HG03103 (cell line): ENCODE results near the gene GNAQ.

ENCODE experiments used
- ATAC-seq: cut with Tn5 transposase; IDR thresholded peaks from one replicate; pipeline ENCODE4 v1.9.1; 2021; ENCODE audit warnings: low read depth; ENCODE audit not compliant: unreplicated experiment

Gene GNAQ

DNA sequence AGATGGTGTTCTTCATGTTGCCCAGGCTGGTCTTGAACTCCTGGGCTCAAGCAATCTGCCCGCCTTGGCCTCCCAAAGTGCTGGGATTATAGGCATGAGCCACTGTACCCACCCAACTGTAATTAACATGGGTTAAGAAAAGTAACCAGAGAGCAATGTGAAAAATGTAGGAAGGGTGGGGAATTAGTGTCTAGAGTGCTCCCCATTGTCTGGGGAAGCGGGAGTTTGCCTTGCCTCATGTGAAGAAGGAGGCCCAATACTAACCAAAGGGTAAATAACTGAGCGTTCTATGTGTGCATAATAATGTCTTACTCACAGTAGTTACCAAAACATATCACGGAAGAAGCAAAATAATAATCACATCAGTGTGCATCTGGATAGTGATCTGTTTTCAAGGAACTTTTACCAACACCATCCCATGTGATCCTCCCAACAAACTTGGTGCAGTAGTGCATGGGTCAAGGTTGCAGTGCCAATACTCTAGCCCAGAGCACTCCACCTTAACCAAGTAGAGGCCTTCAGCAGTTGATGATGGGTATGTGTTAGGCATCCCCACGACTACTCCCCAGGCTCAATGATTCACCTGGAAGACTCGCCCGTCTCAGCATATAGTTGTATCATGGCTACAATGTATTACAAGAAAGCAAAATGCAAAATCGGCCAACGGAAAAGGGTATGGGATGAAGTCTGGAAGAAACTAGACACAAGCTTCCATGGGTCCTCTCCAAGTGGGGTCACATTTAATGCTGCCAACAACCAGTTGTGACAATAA, 26.2 kb downstream of the GNAQ start:
- ATAC-seq, result no peak

DNA sequence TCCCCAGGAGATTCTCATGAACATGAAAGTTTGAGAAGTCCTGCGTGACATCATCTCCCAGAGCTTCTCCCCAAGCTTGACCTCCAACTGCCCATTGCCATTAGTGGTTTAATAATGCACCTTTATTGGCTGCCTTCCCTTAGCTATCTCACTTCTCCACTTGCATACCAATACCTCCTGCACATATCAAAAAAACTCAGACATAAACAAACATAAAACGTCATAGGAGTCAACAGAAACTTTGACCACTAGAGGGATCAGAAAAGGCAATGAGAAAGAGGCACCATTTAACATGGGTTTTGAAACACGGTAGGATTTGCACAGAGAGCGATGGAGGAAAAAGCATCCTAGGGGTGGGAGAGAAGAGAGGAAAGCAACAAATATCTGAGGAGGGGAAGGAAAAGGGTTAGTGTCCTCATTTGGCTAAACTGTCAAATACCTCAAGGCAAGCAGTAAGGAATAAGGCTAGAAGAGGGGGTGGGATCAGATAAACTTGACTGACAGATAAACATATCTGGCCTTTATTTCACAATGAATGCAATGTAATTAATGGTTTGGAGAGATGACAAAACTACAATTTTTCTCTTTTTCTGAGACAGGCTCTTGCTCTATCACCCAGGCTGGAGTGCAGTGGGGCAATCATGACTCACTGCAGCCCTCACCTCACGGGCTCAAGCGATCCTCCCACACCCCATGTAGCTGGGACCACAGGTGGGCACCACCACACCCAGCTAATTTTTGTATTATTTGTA, 27.0 kb downstream of the GNAQ start:
- no peak for ATAC-seq

DNA sequence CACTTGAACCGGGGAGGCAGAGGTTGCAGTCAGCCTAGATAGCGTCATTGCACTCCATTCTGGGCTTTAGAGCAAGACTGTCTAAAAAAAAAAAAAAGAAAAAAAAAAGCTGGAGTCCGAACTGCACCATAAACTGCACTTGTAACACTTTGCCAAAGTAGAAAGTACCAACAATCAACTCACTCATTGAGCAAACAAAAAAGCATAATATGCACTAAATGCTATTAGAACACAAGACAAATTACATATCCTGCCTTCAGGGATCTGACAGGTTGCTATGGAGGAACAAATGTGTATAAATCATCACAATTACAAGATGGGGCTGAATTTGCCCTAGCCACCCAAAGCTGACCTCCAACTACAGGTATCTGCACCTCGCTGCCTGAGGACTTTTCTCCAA, 27.9 kb downstream of the GNAQ start:
- no peak for ATAC-seq

DNA sequence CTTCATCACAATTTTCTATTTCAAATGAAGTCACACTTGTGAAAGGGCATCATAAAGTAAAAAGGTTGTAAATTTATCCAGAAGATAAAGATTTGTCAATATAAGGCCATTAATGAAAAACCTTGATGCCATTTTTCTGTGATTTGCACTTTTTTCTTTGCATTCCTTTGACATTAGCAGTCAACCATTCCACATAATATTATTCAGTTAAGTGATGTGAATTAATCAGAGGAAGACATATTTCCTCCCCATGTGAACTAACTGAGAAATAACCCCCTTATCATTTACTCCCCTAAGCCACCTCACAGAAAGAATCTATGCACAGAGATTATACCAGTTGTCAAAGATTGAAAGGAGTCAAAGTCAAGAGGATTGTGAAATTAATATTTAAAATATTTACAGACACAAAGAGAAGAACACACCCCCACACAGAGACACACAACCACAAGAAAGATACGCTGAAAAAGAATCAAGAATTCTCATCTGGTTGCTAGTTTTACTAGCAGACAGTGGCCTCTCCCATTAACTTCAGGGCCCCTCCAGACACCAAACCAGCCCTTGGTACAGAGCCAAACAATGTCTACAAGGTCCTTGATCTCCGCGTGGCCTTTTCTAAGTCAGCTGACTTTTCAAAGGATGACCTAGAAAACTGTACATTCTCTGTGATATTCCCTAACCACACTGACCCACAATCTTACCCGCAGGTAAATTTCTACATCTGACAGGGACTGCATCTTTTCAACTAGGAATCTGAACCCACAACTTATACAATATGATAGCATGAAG, 29.5 kb downstream of the GNAQ start:
- ATAC-seq, result no peak

DNA sequence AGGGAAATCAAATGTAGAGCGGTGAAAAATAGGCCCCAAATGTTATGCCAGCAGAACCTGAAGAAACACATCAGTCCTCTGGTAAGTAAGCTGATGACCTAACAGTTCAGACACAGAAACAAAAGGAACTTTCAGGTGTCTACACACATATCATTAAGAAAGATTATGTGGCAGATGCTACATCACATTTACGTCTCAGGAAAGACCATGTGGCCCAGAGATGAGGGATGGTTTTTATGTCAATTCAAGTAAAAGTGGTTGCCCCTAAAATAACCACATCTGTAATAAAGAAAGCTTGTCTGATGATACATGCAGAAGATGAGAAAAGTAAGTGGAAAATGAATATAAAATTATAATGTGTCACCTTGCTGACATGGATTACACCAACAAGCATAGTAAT, 31.4 kb downstream of the GNAQ start:
- ATAC-seq, result no peak

DNA sequence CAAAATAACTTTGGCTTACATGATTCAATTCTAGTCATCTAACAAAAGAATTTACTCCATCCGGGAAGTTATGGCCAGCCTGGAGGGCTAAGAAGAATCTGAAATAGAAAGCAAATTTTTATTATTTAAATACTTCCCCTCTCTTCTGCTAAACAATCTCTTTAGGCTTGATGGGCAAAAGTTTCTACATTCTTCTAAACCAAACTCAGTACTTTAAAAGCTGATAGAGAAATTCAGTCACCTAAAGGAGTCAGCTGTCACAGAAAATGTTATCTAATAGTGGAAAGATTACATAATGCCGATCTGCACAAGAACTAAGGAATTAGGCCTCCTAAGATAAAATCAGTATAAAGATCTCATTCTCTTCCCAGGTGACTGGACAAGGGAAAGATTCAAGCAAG, 32.4 kb downstream of the GNAQ start:
- ATAC-seq, result no peak

DNA sequence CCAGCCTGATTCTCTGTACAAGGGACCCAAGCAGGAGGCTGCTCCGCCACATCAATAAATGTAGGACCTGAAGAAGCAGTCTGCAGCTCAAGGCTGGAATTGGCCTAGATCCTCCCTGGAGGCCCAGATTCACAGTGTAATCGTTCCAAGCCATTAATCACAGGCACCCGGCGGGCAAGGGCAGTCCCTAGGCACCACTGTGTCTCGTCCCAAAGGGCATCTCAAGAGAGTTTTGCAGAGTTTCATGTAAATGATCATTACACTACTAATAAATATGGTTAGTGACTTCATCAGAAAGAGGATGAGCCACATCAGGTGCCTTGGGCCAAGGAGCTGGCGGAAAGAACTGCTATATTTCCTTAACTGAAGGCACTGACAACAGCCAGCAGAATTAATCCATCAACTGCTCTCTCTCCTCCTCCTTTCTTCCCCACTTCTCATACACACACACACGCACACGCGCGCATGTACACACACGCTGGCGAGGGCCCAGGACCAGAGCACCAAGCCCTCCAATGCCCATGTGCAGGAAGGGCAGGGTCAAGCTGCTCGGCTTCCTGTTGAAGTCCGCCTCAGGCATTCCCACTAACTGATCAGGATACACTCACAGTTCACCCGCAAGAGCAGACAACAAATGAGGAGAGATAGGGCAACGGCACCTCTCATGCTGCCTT, 33.9 kb downstream of the GNAQ start:
- no peak for ATAC-seq

DNA sequence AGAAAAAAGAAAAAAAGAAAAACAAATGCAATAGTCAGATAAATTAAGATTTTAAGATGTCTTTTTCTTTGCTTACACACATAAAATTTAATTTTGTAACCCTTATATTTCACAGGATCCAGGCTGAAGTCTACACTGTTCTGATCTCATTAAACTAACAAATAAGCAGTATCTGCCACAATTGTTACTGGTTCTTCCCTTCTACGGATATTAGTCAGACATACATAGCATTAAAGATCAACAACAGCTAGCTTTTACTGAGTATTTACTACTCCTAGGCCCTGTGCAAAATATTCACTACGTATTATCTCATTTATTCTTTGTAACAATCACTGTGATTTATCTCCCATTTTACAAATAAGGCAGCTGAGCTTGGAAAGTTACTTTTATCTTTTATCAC, 34.9 kb downstream of the GNAQ start:
- no peak for ATAC-seq

DNA sequence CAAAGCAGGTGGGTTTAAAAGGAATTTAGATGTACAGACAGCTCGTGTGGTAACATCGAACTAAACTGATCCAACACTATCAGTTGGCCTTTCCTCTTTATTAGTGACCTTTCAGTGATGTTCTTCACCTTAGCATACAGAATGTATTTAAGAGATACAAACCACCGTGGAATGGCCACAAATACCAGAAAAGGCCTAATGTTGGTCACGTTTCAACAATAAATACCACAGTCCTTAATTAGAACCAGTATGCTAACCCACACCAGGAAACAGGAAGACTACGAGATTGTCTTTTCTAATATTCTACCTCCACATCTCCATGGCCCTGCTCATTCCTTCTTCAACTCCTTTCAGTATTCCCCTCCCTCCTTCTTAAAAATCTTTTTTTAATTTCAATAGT, 40.4 kb downstream of the GNAQ start:
- no peak for ATAC-seq

DNA sequence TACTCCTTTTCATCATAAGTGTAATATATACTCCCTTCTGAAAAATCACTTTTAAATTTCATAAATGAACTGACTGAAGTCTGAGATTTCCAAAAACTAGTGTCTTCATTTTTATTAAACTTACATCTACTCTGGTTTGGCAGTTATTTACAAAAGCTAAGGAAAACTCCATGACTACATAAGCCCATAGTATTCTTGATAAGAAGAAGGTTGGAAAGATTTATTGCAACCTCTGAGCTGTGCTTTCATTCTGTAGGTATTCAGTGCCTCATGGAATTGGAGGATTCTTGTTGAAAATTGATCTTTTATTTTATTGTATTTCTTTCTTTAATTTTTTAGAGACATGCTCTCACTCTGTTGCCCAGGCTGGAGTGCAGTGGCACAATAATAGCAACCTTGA, 41.7 kb downstream of the GNAQ start:
- no peak for ATAC-seq

DNA sequence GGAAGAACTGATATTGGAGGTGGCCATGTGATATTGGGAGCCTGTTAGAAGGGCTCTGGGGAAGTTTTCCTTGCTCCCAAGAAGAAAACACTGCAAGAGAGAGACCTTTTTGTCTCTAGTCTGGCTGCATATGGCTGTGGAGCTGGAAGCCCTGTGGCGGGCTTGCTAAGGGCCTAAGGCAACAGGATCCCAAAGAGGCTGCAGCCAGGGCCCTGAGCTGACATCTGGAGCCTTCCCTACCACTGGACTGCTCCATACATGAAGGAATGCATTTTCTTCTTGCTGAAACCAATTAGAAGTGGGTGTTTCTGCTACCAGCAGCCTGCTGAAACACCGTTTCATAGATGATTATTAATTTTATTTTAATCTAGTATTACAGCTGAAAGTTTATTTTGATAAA, 42.2 kb downstream of the GNAQ start:
- ATAC-seq, result no peak

DNA sequence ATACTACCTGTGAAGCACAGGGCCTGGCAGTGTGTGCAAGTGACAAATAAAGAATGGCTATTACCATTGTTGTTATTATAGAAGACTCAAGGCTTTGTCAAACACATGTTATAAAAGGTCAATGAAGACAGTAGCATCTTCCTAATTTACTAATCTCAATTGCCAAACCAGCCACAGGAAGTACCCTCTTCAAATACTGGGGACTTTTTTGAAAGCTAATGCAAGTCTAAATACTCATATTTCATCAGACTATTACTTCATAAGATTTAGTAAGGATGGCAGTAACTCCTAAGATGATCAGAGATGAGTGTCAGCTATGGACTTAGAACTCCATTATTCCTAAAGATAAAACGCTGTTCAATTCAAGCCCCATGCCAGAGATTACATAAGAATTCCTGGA, 43.0 kb downstream of the GNAQ start:
- ATAC-seq, result no peak

DNA sequence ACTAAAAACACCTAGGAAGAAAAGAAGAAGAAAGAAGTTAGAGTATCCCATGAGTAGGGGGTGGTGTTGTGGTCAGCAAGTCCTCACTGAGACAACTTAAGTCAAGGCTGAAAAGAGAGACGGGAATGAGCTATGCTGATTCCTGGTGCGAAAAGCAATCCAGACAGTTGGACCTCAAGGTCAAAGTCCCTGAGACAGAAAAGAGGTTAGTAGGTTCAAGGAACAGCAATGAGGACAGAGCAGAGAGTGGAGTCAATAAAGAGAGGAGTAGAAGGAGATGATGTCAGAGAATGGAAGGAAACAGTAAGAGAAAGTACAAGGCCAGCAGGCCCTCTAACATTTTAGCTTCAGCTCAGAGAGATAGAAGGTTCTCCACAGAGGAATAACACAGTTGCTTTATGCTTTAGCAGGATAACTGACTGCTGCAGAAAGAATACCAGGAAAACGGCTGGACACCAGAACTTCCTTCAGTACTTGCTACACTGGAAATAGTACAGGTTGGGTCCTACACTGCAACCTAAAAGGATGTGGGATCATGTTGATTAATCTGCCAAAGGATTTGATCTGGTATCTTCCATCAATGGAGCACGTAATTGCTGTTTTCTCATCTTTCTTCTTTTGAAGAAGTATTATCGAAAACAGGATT, 43.6 kb downstream of the GNAQ start:
- ATAC-seq, result no peak

DNA sequence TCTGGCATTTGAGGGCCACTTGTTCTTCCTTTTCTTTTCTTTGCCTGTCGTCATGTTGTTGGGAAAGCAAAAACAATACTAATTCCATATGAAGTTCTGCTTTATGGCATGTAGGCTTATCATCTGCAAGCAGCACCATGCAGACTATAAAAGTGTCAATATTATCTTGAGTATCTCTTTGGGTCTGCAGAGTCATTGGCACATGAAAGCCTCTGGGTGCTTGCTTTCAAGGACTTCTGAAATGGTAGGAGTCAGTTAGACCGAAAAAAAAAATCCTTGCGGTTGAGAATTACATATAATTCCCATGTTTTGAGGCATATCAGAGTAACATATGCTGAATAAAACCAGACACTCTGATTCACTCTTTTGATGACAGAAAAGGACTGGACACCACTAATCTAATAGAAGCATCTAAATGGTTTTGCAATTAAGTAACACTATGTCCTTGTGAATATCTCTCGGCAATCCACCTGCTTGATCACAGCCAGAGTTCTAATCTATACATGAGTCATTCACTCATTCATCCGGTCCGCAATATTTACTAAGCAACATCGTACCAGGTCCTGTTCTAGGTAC, 44.4 kb downstream of the GNAQ start:
- ATAC-seq, result no peak

DNA sequence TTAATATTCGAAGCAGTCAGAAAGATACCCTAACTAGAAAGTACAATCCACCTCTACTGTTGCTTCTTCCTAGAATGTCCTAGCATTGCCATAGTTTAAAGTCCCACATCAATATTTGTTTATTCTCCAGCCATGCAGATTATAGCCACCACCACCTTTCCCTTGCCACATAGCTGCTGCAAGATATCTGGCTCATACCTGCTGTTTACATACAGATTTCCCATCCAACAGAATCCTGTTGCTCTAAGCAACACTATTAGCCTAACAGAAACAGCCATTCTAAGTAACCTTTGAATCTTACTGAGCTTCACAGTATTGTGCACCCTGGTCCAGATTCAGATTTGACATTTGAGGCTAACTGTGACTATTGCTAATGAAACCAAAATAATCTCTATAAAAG, 45.6 kb downstream of the GNAQ start:
- ATAC-seq, result no peak

DNA sequence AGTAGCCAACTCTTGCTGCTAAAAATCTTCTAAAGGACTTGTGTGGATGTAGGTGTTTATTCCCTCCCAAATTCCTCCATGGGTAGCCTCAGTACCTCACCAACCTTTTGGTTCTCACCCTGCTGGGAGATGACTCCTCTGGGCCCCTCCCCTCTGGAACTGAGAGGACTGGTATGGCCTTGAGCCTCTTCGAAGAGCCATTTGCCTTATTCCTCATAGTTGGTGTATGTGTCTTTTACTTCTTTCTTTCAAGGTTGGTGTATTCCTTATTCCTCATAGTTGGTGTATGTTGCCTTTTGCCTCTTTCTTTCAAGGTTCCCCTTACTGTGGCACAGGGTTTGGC, 48.3 kb downstream of the GNAQ start:
- ATAC-seq, result no peak

DNA sequence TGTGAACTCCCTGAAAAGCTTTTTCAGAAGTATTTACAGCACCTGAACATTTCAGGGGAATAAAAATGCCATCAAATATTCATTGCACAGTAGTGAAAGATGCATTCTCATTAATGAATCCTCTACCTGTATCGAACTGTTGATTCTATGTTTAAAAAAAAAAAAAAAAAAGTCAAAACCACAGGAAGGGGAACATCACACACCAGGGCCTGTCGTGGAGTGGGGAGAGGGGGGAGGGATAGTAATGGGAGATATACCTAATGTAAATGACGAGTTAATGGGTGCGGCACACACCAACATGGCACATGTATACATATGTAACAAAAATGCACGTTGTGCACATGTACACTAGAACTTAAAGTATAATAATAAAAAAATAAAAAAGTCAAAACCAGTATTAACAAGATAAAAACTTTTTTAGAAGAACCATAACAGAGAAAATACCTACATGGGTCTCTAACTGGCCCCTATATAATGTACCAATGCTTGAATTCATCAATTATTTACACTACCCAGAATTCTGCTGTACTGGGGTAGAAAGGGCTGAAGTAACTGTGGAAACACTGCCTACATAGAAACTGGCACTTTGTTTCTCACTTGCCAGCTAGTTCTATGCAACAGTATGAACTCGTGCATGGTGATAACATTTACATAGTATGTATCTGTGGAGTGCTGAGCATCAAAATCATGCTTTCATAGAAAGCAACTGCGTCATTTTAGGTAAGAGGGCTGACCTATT, 48.9 kb downstream of the GNAQ start:
- ATAC-seq, result no peak

DNA sequence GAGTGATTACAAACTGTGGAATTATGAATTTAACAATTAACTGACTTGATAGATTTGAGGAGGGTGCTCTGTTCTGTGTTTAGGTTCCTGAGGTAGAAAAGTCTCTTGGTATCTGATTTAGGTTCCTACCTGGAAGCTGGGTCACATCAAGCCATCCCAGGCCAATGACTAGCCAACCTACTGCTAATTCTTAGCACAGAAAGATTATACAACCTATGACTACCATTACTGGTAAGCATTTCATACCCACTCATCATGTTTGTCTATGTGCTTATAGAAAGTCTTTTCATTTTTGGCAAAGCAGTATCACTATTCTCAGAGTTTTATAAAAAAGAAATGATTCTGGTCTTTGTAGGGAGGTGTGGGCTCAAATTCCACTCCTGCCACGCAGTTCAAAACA, 49.7 kb downstream of the GNAQ start:
- no peak for ATAC-seq

DNA sequence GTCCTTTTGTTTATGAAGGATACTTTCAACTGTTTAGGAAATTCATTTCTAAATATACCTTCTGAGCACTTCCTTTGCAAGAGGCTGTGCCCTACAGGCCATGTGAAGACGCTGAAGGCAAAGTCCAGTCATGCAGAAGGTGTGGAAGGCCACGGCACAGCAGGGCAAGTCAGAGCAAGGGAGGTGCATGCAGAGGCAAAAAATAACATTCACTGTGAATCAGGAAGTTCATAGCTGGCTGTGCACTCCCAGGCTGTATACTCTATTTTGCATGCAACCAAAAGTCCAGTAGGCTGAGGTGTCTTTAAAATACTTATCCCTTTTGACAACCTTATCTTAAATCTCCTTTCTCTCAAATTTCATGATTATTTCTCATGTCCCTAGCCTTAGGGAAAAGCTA, 50.3 kb downstream of the GNAQ start:
- no peak for ATAC-seq

DNA sequence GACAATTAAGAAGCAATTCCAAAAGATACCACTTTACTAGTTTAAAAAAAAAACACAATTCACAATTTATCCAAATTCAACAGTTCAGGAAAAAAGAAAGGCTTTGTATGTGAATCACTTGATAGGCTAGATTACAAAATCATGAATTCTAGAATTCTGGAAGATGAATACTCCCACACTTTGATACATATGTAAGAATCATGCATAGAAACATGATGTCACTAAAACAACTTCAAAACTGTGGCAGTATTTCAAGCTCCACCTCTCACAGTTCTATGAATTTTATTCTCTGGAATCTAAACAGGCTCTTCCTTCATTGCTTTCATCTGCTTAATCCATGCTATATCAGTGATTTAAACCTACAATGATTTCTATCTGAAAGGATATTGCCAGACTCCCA, 51.0 kb downstream of the GNAQ start:
- no peak for ATAC-seq
